Subcutaneous adipose tissue (tissue), 4 donors: Measurements from ENCODE around the gene GUK1. TPM values are rescaled to one million over a fixed set of nuclear protein-coding genes. Genes with fewer than 3 reads are reported as not detected.

Source experiments
- CTCF ChIP-seq: fragments of 450-650 bp; IDR thresholded peaks from one replicate; pipeline ENCODE4 v1.5.1; 2016; ENCODE audit warnings: low read depth, mild to moderate bottlenecking, control low read depth, antibody characterized with exemption, moderate library complexity
- total RNA-seq, 4 donors: library from RNA; depleted of rRNA; stranded (reverse); fragments of >200 nt; gene quantifications; one replicate each; pipeline ENCODE4 v1.1.0, GENCODE V29; 2016

GUK1 gene
- total RNA-seq, 4 donors from 2014 or later, result 179 to 306 (median 285) TPM

- TF ChIP-seq CTCF, result no peak
These were observed 19.1 kb upstream of the GUK1 start for GRCh38 chr1:228120857-228121489.

GRCh38 chr1:228122921-228123441, 17.1 kb upstream of the GUK1 start:
- TF ChIP-seq CTCF, result no peak

- no peak for TF ChIP-seq CTCF
These were observed 16.6 kb upstream of the GUK1 start for GRCh38 chr1:228123505-228123904.

GRCh38 chr1:228125185-228125584, 14.9 kb upstream of the GUK1 start:
- no peak for TF ChIP-seq CTCF

- TF ChIP-seq CTCF, result no peak
These were observed 8.3 kb upstream of the GUK1 start for GRCh38 chr1:228131766-228132165.

GRCh38 chr1:228134591-228134990, 5.5 kb upstream of the GUK1 start:
- no peak for TF ChIP-seq CTCF

GRCh38 chr1:228136901-228137300, 3.2 kb upstream of the GUK1 start:
- TF ChIP-seq CTCF, result no peak
